ENCODE data around the gene SLC37A1.

Gene SLC37A1

DNA sequence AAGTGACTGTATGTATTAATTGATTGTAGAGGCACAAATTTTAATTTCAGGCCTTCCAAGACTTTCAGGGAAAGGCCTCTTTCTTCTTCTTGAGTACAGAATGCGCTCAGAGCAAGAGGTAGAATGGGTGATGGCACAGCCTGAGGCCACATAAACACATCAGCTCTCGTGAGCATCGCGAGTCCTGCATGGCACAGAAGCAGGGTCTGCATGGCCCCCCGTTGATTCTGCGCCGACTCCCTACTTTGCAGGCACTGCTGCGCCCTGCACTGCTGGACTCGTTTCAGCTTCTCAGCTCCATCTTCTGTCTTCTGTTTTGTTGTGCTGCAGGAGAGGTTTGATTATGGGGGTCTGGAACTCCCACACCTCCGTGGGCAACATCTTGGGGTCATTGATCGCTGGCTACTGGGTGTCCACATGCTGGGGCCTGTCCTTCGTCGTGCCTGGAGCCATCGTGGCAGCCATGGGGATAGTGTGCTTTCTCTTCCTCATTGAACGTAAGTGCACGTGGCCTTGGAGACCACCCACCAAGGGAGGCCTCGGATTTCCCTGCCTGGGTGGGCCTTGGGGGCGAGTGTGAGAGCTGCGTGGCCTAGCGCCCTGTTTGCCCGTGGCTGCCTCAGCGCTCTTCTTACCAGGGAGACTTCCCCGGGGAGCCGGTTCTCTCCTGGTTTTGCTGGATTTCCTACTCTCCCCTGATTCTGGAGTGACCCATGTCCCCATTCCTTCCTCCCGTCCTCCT is 29.6 kb downstream of the SLC37A1 start:
- DNase-seq (ENCODE audit: extremely low read depth, insufficient read length): no peak
- no peak overlapping the region for H3K4me3 ChIP-seq (replicated peaks; ENCODE audit: low read depth, low read length)
- H3K27me3 ChIP-seq (replicated peaks; ENCODE audit: control insufficient read depth, insufficient read depth, low read length): no peaks in the 10 kb centered on the region
- peaks cover 31% of the 10 kb centered on the region for H3K36me3 ChIP-seq (ENCODE audit: control insufficient read depth, insufficient read depth, low read length)
- TF ChIP-seq, protein P1, sequence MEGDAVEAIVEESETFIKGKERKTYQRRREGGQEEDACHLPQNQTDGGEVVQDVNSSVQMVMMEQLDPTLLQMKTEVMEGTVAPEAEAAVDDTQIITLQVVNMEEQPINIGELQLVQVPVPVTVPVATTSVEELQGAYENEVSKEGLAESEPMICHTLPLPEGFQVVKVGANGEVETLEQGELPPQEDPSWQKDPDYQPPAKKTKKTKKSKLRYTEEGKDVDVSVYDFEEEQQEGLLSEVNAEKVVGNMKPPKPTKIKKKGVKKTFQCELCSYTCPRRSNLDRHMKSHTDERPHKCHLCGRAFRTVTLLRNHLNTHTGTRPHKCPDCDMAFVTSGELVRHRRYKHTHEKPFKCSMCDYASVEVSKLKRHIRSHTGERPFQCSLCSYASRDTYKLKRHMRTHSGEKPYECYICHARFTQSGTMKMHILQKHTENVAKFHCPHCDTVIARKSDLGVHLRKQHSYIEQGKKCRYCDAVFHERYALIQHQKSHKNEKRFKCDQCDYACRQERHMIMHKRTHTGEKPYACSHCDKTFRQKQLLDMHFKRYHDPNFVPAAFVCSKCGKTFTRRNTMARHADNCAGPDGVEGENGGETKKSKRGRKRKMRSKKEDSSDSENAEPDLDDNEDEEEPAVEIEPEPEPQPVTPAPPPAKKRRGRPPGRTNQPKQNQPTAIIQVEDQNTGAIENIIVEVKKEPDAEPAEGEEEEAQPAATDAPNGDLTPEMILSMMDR (IDR thresholded peaks at IDR 0.05; ENCODE audit: insufficient read depth, low read length, poor library complexity, severe bottlenecking): no peak

DNA sequence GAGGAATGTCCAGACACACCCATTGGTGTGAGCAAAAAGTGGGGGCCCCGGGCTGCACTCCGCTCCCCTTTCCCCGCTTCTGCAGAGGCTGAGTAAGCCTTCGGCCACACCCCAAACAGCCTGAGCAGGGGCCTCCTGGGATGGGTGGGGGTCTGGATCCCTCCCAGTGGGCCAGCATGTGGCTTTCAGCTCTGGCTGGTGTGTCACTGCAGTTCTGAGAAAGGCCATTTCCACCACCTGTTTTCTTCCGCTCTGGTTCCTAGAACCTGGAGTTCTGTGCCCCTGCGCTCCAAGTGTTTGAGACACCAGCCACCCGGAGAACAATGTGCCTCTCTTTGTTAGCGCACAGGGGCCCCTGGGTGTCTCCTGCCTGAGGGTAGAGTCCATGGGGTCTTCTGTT is 30.9 kb downstream of the SLC37A1 start:
- DNase-seq (ENCODE audit: extremely low read depth, insufficient read length): no peak
- TF ChIP-seq, protein P1 (IDR thresholded peaks at IDR 0.05; ENCODE audit: insufficient read depth, low read length, poor library complexity, severe bottlenecking): no peak
- Histone ChIP-seq H3K4me3 (replicated peaks; ENCODE audit: low read depth, low read length) (no peak overlapping the region), H3K27me3 (replicated peaks; ENCODE audit: control insufficient read depth, insufficient read depth, low read length) (no peaks in the 10 kb centered on the region), H3K36me3 (ENCODE audit: control insufficient read depth, insufficient read depth, low read length) (peaks cover 32% of the 10 kb centered on the region)

DNA sequence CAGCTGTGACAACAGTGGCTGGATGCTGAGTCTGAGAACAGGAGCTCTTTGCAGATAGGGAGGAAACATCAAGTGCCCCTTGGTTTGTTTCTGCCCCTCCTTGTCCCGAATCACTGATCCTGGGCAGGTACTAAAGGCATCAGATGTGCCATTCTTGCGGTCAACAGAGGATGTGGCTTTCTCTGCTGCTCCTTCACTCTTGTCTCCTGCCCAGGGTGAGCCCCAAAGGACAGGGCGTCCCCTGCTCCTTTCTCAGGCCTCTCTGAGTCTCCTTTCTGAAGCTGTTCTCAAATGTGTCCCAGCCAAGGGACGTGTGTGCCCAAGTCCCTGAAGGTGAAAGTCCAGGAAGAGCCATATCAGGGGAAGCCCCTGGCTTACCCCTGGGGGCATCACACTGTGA is 31.7 kb downstream of the SLC37A1 start:
- no peak for DNase-seq (ENCODE audit: extremely low read depth, insufficient read length)
- no peak overlapping the region for H3K4me3 ChIP-seq (replicated peaks; ENCODE audit: low read depth, low read length)
- TF ChIP-seq, protein P1 (IDR thresholded peaks at IDR 0.05; ENCODE audit: insufficient read depth, low read length, poor library complexity, severe bottlenecking): no peak
- peaks cover 32% of the 10 kb centered on the region for H3K36me3 ChIP-seq (ENCODE audit: control insufficient read depth, insufficient read depth, low read length)
- H3K27me3 ChIP-seq (replicated peaks; ENCODE audit: control insufficient read depth, insufficient read depth, low read length): no peaks in the 10 kb centered on the region

DNA sequence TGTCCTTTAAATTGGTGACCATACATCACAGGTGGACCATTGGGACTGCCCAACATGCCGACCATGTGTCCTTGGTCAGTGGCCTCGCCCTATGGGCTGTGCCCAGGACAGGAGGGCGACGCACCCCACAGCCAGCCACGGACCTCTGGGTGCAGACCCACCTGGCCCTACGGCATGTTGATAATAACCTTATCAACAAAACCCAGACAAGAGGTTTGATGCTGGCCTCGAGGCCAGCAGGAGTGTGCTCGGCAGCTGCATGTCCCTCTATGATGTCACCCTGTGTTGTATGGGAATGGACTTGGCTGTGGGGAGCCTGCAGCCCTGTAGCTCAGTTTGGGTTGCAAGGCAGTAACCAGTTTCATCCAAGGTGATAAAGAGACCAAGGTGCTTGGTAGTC is 32.1 kb downstream of the SLC37A1 start:
- TF ChIP-seq, protein P1 (IDR thresholded peaks at IDR 0.05; ENCODE audit: insufficient read depth, low read length, poor library complexity, severe bottlenecking): no peak
- Histone ChIP-seq H3K36me3 (ENCODE audit: control insufficient read depth, insufficient read depth, low read length) (peaks cover 32% of the 10 kb centered on the region), H3K27me3 (replicated peaks; ENCODE audit: control insufficient read depth, insufficient read depth, low read length) (no peaks in the 10 kb centered on the region), H3K4me3 (replicated peaks; ENCODE audit: low read depth, low read length) (no peak overlapping the region)
- no peak for DNase-seq (ENCODE audit: extremely low read depth, insufficient read length)

DNA sequence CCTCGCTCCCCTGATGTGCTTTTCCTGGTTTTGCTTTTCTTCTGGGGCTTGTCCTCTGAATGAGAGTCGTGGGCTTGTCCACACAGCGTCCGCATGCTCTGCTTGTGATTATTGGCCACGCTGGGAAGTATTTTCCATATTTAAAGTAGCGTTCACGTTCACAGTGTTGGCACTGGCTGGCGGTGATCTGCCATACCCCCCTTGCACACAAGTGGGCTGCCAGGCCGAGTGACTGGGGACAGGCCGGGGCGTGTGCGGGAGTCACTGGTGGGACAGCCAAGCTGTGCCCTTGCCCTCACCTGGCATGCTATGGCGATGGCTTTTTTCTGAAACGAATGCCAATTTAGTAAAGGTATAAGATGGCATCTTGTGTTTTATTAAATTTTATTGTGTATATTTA is 32.8 kb downstream of the SLC37A1 start:
- Histone ChIP-seq H3K4me3 (replicated peaks; ENCODE audit: low read depth, low read length) (no peak overlapping the region), H3K27me3 (replicated peaks; ENCODE audit: control insufficient read depth, insufficient read depth, low read length) (no peaks in the 10 kb centered on the region), H3K36me3 (ENCODE audit: control insufficient read depth, insufficient read depth, low read length) (peaks cover 32% of the 10 kb centered on the region)
- DNase-seq (ENCODE audit: extremely low read depth, insufficient read length): no peak
- TF ChIP-seq, protein P1 (IDR thresholded peaks at IDR 0.05; ENCODE audit: insufficient read depth, low read length, poor library complexity, severe bottlenecking): no peak

Data from GM06990 (cell line).